Esophagus muscularis mucosa (tissue), 4 donors: ENCODE results near the gene CORO7. TPM values are rescaled to one million over a fixed set of nuclear protein-coding genes. Genes with fewer than 3 reads are reported as not detected.

ENCODE experiments used
- DNase-seq: peaks from one replicate; pipeline ENCODE4 v3.0.0-alpha.2; 2017; ENCODE audit errors: extremely low spot score
- H3K27ac ChIP-seq, 4 donors: fragments of 200-600 bp; sonication (generic); replicated peaks in 1 of 4; 1 replicate in 3 of 4; 2 replicates in 1 of 4; pipeline ENCODE4 v1.5.1; 2016 to 2019; ENCODE audit warnings: mild to moderate bottlenecking in 1 of 4
- H3K27me3 ChIP-seq, 4 donors: fragments of 200-600 bp; sonication (generic); one replicate each; pipeline versions ENCODE4 v1.5.1 to v1.6.0; 2016 to 2019
- H3K36me3 ChIP-seq, 4 donors: fragments of 200-600 bp; sonication (generic); one replicate each; pipeline ENCODE4 v1.5.1; 2016 to 2019
- H3K4me1 ChIP-seq, 4 donors: fragments of 200-600 bp; sonication (generic); one replicate each; pipeline ENCODE4 v1.5.1; 2016 to 2019
- H3K4me3 ChIP-seq, 4 donors: fragments of 200-600 bp; sonication (generic); 1 replicate in 2 of 4; 2 replicates in 2 of 4; pipeline ENCODE4 v1.5.1; 2016 to 2019; ENCODE audit warnings: mild to moderate bottlenecking in 4 of 4, moderate library complexity in 1 of 4
- H3K9me3 ChIP-seq, 4 donors: fragments of 200-600 bp; sonication (generic); 1 replicate in 3 of 4; 2 replicates in 1 of 4; pipeline ENCODE4 v1.5.1; 2016 to 2019
- CTCF ChIP-seq, 3 experiments: fragments of 200-600 bp in 2 of 3; fragments of 450-650 bp in 1 of 3; sonication (generic) in 2 of 3; IDR thresholded peaks; one replicate each; pipeline ENCODE4 v1.5.1; 2017 to 2019; ENCODE audit warnings: antibody characterized with exemption in 3 of 3, mild to moderate bottlenecking in 2 of 3, moderate library complexity in 1 of 3
- EP300 ChIP-seq: sonication (generic); formaldehyde crosslinking; IDR thresholded peaks from one replicate; pipeline ENCODE4 v1.6.1; 2017; ENCODE audit warnings: antibody characterized with exemption
- POLR2A ChIP-seq: fragments of 450-650 bp; IDR thresholded peaks from one replicate; pipeline ENCODE4 v1.6.1; 2017; ENCODE audit warnings: antibody characterized with exemption, moderate library complexity, mild to moderate bottlenecking, low read depth
- POLR2AphosphoS5 ChIP-seq, 2 donors: sonication (generic); formaldehyde crosslinking; IDR thresholded peaks; one replicate each; pipeline ENCODE4 v1.6.1; 2017; ENCODE audit warnings: antibody characterized with exemption in 2 of 2
- WGBS: methylation state at CpG from one replicate; pipeline ENCODE4 v1.1.5; 2018; 5-methylcytosine and 5-hydroxymethylcytosine counted together
- intact Hi-C: fragments of 100-400 bp; cut with DNase I; formaldehyde crosslinking; loops from one replicate; pipeline ENCODE4 v1.15.1; 2023
- total RNA-seq, 4 donors: library from RNA; depleted of rRNA; stranded (reverse); fragments of >200 nt; gene quantifications; one replicate each; pipeline versions ENCODE4 v1.1.0 to v1.2.1, GENCODE V29; 2016

Gene CORO7
- total RNA-seq, 4 donors from 2014 or later: 11.6 to 24.6 (median 21.3) TPM

GRCh38 chr16:4328782-4329775 lies 87.3 kb downstream of the CORO7 start:
- H3K36me3 ChIP-seq: peaks cover 0 to 20% (median 19%) of the 10 kb centered on the region in 4 donors
- no peak for DNase-seq
- no peaks in the 10 kb centered on the region for H3K9me3 ChIP-seq
- WGBS: 29% methylated on average over 9 of the region's 17 CpGs
- H3K4me3 ChIP-seq: peak overlapping the region; percentile 48 to 56 (median 50)
- no peaks in the 10 kb centered on the region for H3K27me3 ChIP-seq
- TF ChIP-seq POLR2AphosphoS5 (IDR thresholded peaks at IDR 0.05) (no peak), POLR2A (no peak), CTCF (IDR thresholded peaks at IDR 0.05) (no peak), EP300 (no peak)
- peak overlapping the region; percentile 79 to 90 (median 88) for H3K27ac ChIP-seq
- H3K4me1 ChIP-seq: peaks cover 52 to 78% (median 72%) of the 10 kb centered on the region in 4 donors
- intact Hi-C loops: loop anchor here (1.0 to 5.0 kb wide), 3 partner anchors 37 to 127 kb away; partner anchors contain the start of gene TFAP4

GRCh38 chr16:4328046-4328781 lies 88.2 kb downstream of the CORO7 start:
- DNase-seq: peak; percentile 96
- Histone ChIP-seq H3K9me3 (no peaks in the 10 kb centered on the region), H3K4me1 (peaks cover 61 to 87% (median 81%) of the 10 kb centered on the region in 4 donors), H3K36me3 (peaks cover 0 to 13% (median 13%) of the 10 kb centered on the region in 4 donors), H3K27me3 (no peaks in the 10 kb centered on the region), H3K4me3 (peak overlapping the region; percentile 48 to 56 (median 50)), H3K27ac (peak overlapping the region; percentile 79 to 90 (median 88))
- WGBS: 0% methylated on average over 2 of the region's 30 CpGs
- intact Hi-C loops: loop anchor here (1.0 to 5.0 kb wide), 3 partner anchors 36 to 126 kb away; partner anchors contain the start of gene TFAP4
- TF ChIP-seq EP300 (no peak), POLR2AphosphoS5 (IDR thresholded peaks at IDR 0.05) (peak; percentile 43 to 65), POLR2A (no peak), CTCF (IDR thresholded peaks at IDR 0.05) (peak; percentile 55 to 72 (median 64))

- DNase-seq: no peak
- WGBS: no CpG with 5 or more reads among the region's 57 CpGs
- TF ChIP-seq POLR2AphosphoS5 (IDR thresholded peaks at IDR 0.05): no peak
- no peaks in the 10 kb centered on the region for H3K27me3 ChIP-seq
- H3K4me3 ChIP-seq: peak overlapping the region; percentile 48 to 56 (median 50)
- intact Hi-C loops: loop anchor here (1.0 to 5.0 kb wide), 3 partner anchors 35 to 125 kb away; partner anchors contain the start of gene TFAP4
- peak overlapping the region; percentile 79 to 90 (median 88) for H3K27ac ChIP-seq
- peaks cover 68 to 91% (median 86%) of the 10 kb centered on the region in 4 donors for H3K4me1 ChIP-seq
- H3K9me3 ChIP-seq: no peaks in the 10 kb centered on the region
- H3K36me3 ChIP-seq: peaks cover 0 to 6% (median 6%) of the 10 kb centered on the region in 4 donors
Measured at GRCh38 chr16:4327386-4328045, 88.9 kb downstream of the CORO7 start.

GRCh38 chr16:4325253-4325758 lies 91.1 kb downstream of the CORO7 start:
- no peak for DNase-seq
- Histone ChIP-seq H3K36me3 (no peaks in the 10 kb centered on the region), H3K4me1 (peaks cover 78 to 100% (median 100%) of the 10 kb centered on the region in 4 donors), H3K4me3 (no peak overlapping the region), H3K9me3 (no peaks in the 10 kb centered on the region), H3K27ac (peak overlapping the region; percentile 96 to 97 (median 96)), H3K27me3 (no peaks in the 10 kb centered on the region)
- intact Hi-C loops: loop anchor here (5.0 kb wide), 2 partner anchors 53 to 123 kb away; partner anchors contain the start of gene TFAP4
- TF ChIP-seq EP300 (no peak), POLR2AphosphoS5 (IDR thresholded peaks at IDR 0.05) (no peak), POLR2A (no peak), CTCF (IDR thresholded peaks at IDR 0.05) (no peak)
- 67% methylated on average over 2 of the region's 6 CpGs for WGBS
